LNCAP (cell line): ENCODE data around the gene RUFY3.

Experiments
- TF ChIP-seq, protein P1 (sequence below): fragments of 450-650 bp; IDR thresholded peaks from 2 replicates; pipeline ENCODE4 v1.5.1; 2017; ENCODE audit warnings: mild to moderate bottlenecking

RUFY3 gene

DNA sequence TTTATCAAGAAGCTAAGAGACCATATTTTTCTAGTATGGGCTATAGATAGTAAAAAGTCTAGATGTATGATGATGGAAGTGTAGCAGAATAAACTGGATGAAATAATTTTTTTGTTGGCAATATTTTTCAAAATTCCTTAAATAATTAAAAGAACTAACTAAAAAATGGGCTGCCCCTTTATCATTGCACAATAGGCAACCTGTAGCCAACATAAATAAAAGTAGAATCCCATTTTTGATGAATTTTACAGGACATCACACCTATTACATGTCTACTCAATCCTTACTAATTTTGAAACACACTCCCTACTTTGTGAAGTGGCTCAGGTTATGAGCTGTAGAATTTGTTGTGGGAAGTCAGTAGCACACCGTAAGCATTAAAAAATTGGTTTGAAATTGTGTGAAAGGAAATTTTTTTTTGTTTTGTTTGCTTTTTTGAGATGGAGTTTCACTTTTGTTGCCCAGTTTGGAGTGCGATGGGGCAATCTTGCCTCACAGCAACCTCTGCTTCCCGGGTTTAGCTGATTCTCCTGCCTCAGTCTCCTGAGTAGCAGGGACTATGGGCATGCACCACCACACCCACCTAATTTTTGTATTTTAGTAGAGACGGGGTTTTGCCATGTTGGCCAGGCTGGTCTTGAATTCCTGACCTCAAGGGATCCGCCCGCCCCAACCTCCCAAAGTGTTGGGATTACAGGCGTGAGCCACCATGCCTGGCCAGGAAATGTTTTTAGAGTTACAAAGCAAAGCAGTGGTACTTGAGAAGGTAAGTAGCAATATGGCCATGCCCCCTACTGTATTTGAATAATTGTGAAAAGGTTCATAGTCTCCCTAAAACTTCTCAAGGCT is 8.9 kb upstream of the RUFY3 start:
- TF ChIP-seq, protein P1, sequence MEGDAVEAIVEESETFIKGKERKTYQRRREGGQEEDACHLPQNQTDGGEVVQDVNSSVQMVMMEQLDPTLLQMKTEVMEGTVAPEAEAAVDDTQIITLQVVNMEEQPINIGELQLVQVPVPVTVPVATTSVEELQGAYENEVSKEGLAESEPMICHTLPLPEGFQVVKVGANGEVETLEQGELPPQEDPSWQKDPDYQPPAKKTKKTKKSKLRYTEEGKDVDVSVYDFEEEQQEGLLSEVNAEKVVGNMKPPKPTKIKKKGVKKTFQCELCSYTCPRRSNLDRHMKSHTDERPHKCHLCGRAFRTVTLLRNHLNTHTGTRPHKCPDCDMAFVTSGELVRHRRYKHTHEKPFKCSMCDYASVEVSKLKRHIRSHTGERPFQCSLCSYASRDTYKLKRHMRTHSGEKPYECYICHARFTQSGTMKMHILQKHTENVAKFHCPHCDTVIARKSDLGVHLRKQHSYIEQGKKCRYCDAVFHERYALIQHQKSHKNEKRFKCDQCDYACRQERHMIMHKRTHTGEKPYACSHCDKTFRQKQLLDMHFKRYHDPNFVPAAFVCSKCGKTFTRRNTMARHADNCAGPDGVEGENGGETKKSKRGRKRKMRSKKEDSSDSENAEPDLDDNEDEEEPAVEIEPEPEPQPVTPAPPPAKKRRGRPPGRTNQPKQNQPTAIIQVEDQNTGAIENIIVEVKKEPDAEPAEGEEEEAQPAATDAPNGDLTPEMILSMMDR = no peak

DNA sequence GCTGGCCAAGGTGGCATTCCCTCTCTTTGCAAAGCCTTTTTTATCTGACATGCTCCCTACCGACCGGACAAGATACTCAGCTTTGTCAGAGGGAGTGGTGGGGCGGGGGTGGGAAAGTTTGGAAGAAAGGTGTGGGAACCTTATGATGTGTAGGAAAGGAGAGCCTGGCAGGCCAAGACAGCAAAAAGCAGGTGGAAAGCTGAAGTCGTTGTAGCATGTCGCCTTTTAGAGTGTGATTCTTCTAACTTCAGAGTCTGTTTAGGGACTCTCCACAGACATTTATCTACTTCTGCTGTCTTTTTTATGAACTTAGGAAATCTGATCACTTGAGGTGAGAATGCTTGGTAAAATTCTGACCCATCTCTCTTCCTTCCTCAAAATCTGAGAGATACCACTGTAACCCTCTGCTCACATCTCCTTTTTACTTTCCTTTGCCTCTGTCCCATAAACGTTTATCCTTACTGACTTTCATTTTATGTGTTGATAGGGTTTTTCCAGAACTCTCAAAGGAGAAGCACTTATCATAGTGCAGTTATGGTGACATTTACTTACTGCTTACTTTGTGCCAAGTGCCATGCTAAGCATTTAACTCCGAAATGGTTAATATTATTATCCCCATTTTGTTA is 8.2 kb upstream of the RUFY3 start:
- TF ChIP-seq, protein P1 = no peak

DNA sequence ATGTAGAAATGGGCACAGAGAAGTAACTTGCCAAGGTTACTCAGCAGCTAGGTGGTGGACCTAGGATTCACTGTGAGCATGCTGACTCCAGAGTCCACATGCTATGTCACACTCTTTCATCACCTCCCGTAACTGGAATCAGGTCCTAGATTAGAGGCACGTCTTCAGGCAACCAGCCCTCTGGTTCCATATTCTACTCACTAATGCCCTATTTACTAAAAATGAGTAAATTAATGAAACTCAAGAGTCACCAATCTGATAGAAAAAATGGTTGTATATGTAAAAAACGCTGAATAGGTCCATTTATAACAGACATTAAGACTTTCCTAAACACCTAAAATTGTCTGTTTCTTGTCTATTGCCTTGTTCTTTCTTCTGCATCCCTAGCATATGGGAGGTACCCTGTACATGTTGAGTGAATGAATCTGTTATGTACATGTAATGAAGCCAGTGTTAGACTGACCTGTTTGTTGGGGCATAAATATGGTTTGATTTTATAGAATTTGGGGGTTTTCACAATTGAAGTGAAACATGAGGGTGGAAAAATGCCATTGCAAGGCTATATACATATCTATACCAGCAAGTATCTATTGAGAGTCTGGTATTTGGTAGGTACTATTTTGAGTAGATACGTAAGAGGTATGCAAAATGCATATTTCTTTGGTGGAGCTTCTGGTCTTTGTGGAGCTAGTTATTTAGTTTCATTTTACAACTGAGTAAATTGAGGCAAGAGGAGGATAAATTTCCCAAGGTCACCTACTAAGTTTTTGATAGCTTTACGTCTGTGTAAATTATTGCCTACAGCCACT is 7.5 kb upstream of the RUFY3 start:
- TF ChIP-seq, protein P1 = no peak

DNA sequence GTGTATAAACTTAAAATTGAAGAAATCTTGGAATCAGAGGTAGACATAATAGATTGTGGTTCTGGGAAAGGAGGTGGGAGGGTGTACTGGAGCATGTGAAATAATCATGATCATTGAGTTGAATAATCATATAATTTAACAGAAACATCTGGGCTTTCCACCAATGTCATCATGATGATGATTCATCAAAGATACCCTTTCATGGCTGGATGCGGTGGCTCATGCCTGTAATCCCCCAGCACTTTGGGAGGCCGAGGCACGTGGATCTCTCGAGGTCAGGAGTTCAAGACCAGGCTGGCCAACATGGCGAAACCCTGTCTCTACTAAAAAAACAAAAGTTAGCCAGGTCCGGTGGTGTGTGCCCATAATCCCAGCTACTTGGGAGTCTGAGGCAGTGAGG is 6.7 kb upstream of the RUFY3 start:
- TF ChIP-seq, protein P1 = no peak

DNA sequence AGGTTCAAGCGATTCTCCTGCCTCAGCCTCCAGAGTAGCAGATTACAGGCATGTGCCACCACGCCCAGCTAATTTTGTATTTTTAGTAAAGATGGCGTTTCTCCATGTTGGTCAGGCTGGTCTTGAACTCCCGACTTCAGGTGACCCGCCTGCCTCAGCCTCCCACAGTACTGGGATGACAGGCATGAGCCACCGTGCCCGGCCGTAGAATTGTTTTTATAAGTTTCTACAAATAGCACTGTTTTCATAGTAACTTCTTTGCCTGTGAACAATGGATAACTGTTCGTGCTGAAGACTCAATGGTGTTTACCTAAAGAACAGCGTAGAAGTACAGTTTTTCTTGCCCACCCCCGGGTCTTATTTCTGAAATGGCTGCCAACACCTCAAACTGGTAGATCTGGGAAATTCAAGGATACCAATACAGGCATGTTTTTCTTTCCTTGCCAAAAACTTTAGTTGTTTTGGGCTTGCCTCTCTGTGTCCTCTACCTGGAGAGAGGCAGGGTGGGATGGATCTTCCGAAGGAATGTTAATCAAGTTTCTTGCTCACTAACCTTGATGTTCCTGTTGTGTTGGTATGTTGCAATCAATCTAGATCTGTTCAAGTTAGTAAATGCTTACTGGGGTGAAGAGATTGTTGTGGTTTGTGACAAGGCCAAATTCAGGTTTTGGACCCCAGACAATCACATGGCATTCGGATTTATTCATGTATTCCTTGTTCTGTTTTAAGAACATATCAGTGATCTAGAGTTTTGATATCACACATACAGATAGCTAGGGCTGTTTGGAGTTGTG is 2.8 kb upstream of the RUFY3 start:
- TF ChIP-seq, protein P1 = no peak

DNA sequence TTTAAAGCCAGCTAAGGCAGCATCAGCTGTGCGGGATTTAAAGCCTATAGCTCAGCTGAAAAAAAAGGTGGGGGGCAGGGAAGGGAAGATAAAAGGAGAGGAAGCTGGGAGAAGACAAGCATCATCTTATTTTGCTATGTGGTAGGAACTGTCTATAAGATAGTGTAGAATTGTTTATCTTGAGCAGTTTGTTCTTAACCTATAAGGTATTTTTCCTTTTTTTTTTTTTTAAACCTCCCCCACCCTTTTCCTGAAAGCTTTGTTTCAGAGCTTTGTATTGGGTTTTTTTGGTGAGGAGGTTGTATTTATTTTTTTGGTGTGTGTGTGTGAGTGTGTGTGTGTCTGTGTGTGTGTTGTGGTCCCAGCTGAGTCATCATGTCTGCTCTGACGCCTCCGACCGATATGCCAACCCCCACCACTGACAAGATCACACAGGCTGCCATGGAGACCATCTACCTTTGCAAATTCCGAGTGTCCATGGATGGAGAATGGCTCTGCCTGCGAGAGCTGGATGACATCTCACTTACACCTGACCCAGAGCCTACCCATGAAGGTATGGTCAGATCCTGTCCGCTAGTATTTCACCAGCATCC is 531 bp downstream of the RUFY3 start:
- TF ChIP-seq, protein P1 = no peak
